ENCODE results near the gene CRISPLD2.
"Not testable (repeated sequence)": the region's sequence is repeated elsewhere in the genome, so short reads cannot be mapped to it uniquely, and the experiment has no call there.

Gene CRISPLD2

GRCh38 chr16:84933774-84934631, 114.2 kb downstream of the CRISPLD2 start:
- no peak for DNase-seq

GRCh38 chr16:84937196-84938005, 117.6 kb downstream of the CRISPLD2 start:
- no peak for DNase-seq

GRCh38 chr16:84938616-84939015, 118.8 kb downstream of the CRISPLD2 start:
- DNase-seq, result not testable (repeated sequence)

GRCh38 chr16:84940670-84941551, 121.1 kb downstream of the CRISPLD2 start:
- no peak for DNase-seq

GRCh38 chr16:84941921-84942320, 122.1 kb downstream of the CRISPLD2 start:
- DNase-seq, result no peak

GRCh38 chr16:84942786-84943185, 123.0 kb downstream of the CRISPLD2 start:
- DNase-seq, result no peak

- DNase-seq, result no peak
Observed at GRCh38 chr16:84943620-84944019, 123.8 kb downstream of the CRISPLD2 start.

- no peak for DNase-seq
Observed at GRCh38 chr16:84947022-84947421, 127.2 kb downstream of the CRISPLD2 start.

GRCh38 chr16:84947996-84948850, 128.4 kb downstream of the CRISPLD2 start:
- DNase-seq, result no peak

- no peak for DNase-seq
Observed at GRCh38 chr16:84948851-84949610, 129.2 kb downstream of the CRISPLD2 start.

GRCh38 chr16:84949772-84950436, 130.1 kb downstream of the CRISPLD2 start:
- no peak for DNase-seq

GRCh38 chr16:84950906-84951305, 131.1 kb downstream of the CRISPLD2 start:
- DNase-seq, result no peak

GRCh38 chr16:84952335-84953189, 132.8 kb downstream of the CRISPLD2 start:
- peak; percentile 41 for DNase-seq

GRCh38 chr16:84953190-84953746, 133.5 kb downstream of the CRISPLD2 start:
- DNase-seq, result no peak

GRCh38 chr16:84955427-84955826, 135.6 kb downstream of the CRISPLD2 start:
- DNase-seq, result no peak

GRCh38 chr16:84957192-84957591, 137.4 kb downstream of the CRISPLD2 start:
- DNase-seq, result no peak

- DNase-seq, result no peak
Observed at GRCh38 chr16:84957792-84958191, 138.0 kb downstream of the CRISPLD2 start.

All from amniotic stem cell (primary cell).